Measurements from ENCODE around the gene SYNE2.

Gene SYNE2

GRCh38 chr14:63911404-63911803, 58.6 kb downstream of the SYNE2 start:
- DNase-seq (ENCODE audit: low read depth) = no peak

- DNase-seq (ENCODE audit: low read depth) = no peak
Observed at GRCh38 chr14:63912286-63912685, 59.5 kb downstream of the SYNE2 start.

- DNase-seq (ENCODE audit: low read depth) = no peak
Observed at GRCh38 chr14:63918411-63918810, 65.6 kb downstream of the SYNE2 start.

GRCh38 chr14:63922696-63923421, 70.1 kb downstream of the SYNE2 start:
- no peak for DNase-seq (ENCODE audit: low read depth)

GRCh38 chr14:63923422-63923752, 70.6 kb downstream of the SYNE2 start:
- DNase-seq (ENCODE audit: low read depth) = no peak

GRCh38 chr14:63924375-63924774, 71.6 kb downstream of the SYNE2 start:
- DNase-seq (ENCODE audit: low read depth) = no peak

GRCh38 chr14:63926641-63927040, 73.8 kb downstream of the SYNE2 start:
- no peak for DNase-seq (ENCODE audit: low read depth)

GRCh38 chr14:63928744-63929174, 76.0 kb downstream of the SYNE2 start:
- DNase-seq (ENCODE audit: low read depth) = no peak

GRCh38 chr14:63933110-63933509, 80.3 kb downstream of the SYNE2 start:
- DNase-seq (ENCODE audit: low read depth) = no peak

GRCh38 chr14:63933711-63934110, 80.9 kb downstream of the SYNE2 start:
- no peak for DNase-seq (ENCODE audit: low read depth)

- DNase-seq (ENCODE audit: low read depth) = no peak
Observed at GRCh38 chr14:63938198-63939005, 85.6 kb downstream of the SYNE2 start.

GRCh38 chr14:63939006-63939270, 86.1 kb downstream of the SYNE2 start:
- DNase-seq (ENCODE audit: low read depth) = no peak

- DNase-seq (ENCODE audit: low read depth) = no peak
Observed at GRCh38 chr14:63940387-63940786, 87.6 kb downstream of the SYNE2 start.

- DNase-seq (ENCODE audit: low read depth) = no peak
Observed at GRCh38 chr14:63941023-63941422, 88.2 kb downstream of the SYNE2 start.

GRCh38 chr14:63949696-63950095, 96.9 kb downstream of the SYNE2 start:
- DNase-seq (ENCODE audit: low read depth) = no peak

- no peak for DNase-seq (ENCODE audit: low read depth)
Observed at GRCh38 chr14:63951021-63951420, 98.2 kb downstream of the SYNE2 start.

GRCh38 chr14:63951429-63951828, 98.6 kb downstream of the SYNE2 start:
- DNase-seq (ENCODE audit: low read depth) = no peak

GRCh38 chr14:63952053-63952932, 99.5 kb downstream of the SYNE2 start:
- DNase-seq (ENCODE audit: low read depth) = no peak

- DNase-seq (ENCODE audit: low read depth) = no peak
Observed at GRCh38 chr14:63952933-63953437, 100.2 kb downstream of the SYNE2 start.

GRCh38 chr14:63956326-63956725, 103.5 kb downstream of the SYNE2 start:
- DNase-seq (ENCODE audit: low read depth) = no peak

GRCh38 chr14:63960926-63961567, 108.2 kb downstream of the SYNE2 start:
- DNase-seq (ENCODE audit: low read depth) = no peak

GRCh38 chr14:63962906-63963305, 110.1 kb downstream of the SYNE2 start:
- DNase-seq (ENCODE audit: low read depth) = no peak

Data from activated T-helper 9 cell treated with anti-CD3 and anti-CD28 coated beads, Interleukin-2, amount 50 U/mL, for 16 hours (primary cell).